ENCODE results near the gene FAT1. TPM values are rescaled to one million over a fixed set of nuclear protein-coding genes. Genes with fewer than 3 reads are reported as not detected.

Gene FAT1
- total RNA-seq, 1 donor from 2014 or later = 86.4 TPM

DNA sequence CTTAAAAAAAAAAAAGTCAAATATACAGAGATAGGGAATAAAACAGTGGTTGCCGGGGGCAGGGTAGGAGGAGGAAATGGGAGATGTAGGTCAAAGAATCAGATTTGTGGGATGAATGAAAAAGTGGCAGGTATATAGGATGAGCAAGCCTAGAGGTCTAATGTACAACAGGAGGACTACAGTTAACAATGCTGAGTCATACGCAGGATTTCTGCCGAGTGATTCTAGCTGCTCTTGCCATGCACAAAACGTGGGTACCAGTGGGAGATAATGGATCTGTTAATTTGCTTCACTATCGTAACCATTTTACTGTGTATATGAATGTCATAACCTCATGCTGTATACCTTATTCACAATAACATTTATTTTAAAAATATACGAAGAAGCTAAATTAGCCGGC is 157.6 kb downstream of the FAT1 start:
- ATAC-seq = no peak

DNA sequence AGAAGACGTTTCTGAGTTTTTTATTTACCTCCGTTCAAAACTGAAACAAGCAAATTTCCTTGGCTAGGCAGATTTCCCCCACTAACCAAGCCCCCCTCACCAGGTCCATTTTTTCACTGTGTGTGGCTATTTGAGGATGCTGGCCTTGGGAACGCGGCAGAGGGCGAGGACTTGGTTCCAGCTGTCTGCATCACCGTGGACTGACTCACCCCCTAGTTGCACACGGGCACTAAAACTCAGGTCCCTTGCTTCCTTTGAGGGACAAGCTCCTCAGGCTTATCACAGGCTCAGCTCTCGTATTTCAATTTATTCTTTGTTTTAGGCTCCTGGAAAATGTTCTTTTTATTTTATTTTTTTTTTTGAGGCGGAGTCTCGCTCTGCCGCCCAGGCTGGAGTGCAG is 159.9 kb downstream of the FAT1 start:
- no peak for ATAC-seq

- ATAC-seq = no peak
Observed at GRCh38 chr4:186561748-186562147, 161.9 kb downstream of the FAT1 start.

DNA sequence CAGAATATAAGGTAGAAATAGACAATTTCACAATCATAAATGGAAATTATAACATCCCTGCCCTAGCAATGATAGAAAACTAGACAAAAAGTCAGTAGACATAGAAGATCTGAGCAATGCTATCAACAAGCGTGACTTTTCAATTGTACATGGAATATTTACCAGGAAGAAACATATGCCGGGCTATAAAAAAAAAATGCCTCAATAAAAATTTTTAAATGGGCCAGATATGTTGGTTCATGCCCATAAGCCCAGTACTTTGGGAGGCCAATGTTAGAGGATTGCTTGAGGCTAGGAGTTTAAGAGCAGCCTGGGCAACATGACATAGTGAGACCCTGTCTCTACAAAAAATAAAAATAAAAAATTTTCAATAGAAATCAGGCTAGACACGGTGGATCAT is 163.0 kb downstream of the FAT1 start:
- ATAC-seq = no peak

DNA sequence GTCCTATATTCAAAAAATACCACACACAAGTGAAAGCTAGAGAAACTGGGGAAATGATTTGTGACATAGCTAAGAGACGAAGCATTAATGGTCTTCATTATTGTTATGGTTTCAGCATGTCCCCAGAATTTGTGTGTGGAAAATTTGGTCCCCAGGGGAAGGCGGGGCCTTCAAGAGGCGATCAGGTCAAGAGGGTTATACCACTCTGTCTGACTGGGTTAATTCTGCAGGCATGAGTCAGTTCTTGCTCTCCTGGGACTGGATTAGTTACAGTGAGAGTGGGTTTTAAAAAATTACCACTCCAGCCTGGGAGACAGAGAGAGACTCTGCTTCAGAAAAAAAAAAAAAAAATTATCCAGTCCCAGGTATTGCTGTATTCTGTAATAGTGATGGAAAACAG is 166.2 kb downstream of the FAT1 start:
- ATAC-seq = no peak

GRCh38 chr4:186557061-186557460 is 166.6 kb downstream of the FAT1 start:
- no peak for ATAC-seq

DNA sequence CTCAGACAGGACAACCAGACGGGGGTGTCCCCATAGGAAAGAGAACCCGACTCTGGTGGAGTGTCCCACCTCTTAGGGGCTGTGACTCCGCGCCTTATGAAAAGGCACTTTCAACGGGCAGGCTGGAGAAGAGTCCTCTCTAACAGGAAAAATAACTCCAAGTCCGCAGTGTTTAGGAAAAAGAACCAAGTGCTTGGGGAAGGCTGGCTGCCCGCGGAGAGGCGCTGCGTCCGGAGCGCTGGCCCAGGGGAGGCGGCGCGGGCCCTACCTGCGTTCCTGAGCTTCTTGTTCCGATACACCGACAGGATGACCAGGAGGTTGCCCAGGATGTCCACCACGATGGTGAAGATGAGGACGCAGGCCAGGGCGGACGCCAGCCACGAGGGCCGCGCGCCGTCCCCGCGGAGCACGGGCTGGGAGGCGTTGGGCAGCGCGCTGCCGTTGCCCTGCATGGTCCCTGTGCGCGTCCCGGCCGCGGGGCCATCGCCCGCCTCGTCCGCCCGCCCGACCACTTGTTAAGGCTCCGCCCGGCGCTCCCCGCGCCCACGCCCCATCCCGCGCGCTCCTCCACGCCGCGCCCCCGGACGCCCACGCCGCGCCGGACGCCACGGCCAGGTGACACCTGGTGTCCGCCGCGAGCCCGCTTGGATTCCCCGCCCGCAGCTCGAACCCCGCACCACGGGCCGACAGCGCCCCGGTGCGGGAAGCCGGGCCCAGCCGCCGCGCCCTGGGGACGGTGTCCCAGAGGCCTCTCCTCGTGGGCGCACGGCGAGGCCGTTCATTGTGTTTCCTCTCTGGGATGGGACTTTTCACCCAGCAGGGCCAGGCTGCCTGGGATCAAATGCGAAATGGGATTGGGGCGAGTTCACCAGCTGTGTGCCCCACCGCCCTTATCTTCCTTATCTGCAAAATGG is 168.5 kb downstream of the FAT1 start, which contains the start of gene MTNR1A:
MTNR1A (minus strand) TSS at position 654 of the 914 bp plus-strand sequence; CDS start at position 452, 202 bp downstream.
- ATAC-seq = no peak

DNA sequence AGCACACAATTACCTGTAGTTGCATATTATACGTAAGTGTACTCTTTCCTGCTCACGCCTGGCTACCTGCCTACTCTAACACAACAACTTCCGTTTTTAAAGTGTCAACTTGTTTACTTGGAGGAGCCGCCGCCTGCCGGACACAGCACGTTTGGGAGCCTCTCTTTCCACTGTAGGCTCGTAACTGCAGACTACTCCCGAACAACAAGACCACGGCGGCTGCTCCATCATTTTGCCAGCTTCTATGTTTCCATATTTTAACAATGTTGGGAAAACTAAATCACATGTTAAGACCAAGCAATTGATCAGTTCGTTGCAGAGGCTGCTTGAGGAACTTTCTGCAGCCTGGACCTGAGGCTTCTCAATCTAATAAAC is 169.1 kb downstream of the FAT1 start:
- ATAC-seq = no peak

DNA sequence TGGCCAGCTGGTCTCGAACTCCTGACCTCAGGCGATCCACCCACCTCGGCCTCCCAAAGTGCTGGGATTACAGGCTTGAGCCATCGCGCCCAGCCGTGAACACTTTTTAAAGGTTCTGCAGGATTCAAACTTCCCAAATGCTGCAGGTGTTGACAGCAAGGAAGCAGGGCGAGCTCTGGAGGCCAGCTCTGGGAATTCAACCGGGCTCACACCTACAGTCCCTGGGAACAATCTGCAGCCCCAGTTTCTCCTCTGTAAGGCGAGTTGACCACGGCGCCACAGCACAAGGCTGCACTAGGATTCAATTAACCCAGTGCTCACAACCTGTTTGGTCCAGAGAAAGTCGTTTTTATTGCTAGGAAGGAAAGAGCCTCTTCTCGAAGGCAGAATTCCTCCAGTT is 169.9 kb downstream of the FAT1 start:
- ATAC-seq = no peak

GRCh38 chr4:186551849-186552248 is 171.8 kb downstream of the FAT1 start:
- no peak for ATAC-seq

GRCh38 chr4:186545436-186545835 is 178.2 kb downstream of the FAT1 start:
- no peak for ATAC-seq

- no peak for ATAC-seq
Observed at GRCh38 chr4:186543206-186543605, 180.4 kb downstream of the FAT1 start.

DNA sequence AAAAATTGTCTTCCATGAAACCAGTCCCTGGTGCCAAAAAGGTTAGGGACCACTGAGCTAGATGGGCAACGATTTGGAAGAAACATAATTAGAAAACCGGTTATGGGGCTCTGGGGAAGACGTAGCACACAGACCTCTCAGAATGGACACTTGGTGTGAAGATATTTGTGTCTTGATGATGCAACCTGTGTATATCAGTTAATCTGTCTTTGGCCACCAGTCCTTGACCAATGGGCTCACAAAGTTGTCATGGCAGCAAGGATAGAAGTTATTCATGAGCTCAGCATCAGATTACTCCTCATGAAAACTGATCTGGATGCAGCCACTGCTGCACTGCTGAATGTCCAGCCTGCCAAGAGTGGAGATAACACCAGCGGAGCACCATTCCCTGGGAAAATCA is 181.9 kb downstream of the FAT1 start:
- no peak for ATAC-seq

DNA sequence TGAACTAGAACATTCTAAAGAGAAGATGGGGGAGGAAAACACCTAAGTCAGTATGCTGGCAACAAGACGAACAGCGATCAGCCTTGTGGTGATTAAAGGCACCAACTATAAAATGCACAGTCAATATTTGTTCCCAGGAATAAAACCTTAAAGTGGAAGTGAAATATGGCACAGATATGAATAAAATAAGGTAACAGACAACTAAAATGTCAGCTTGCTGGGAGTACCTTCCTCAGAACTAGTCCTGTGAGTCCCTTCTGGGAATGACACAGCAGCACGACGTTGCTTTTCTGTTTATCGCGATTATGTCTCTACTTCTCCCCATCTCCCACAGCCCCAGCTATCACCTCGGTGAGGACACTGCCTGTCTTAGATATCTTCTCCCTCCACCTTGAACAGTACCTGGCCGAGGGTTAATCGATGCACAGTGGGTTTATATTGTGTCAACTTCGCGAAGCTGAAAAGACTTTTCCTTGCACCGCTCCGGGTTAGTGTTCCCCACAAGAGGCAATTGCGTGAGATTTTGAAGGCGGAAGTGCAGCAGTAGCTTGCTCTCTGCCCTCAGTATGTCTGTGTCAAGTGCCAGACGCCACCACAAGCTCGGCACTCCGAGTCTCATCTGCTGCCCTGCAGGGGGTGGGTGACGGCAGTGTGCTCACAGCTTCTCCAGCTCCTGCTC is 185.7 kb downstream of the FAT1 start:
- no peak for ATAC-seq

Other genes starting within 250 kb of the FAT1 start
- not detected for gene MTNR1A, start 168.3 kb downstream of the FAT1 start, total RNA-seq